Measurements from ENCODE around the gene GPR31.
"Not testable (repeated sequence)": the region's sequence is repeated elsewhere in the genome, so short reads cannot be mapped to it uniquely, and the experiment has no call there.

GPR31 gene

GRCh38 chr6:167157863-167158262 is at the start of gene GPR31:
GPR31 (minus strand) TSS chr6:167157980; CDS start chr6:167157831, 149 bp downstream.
- H3K27me3 Mint-ChIP-seq, result peaks cover 3% of the 10 kb centered on the region
- H3K4me1 Mint-ChIP-seq (ENCODE audit: low read depth), result peaks cover 33% of the 10 kb centered on the region
- intact Hi-C loops (cut with micrococcal nuclease), result no loop called here
- H3K4me3 Mint-ChIP-seq, result no peak within 1 kb of the TSS
- no peaks in the 10 kb centered on the region for H3K9me3 Mint-ChIP-seq
- peak within 1 kb of the TSS; percentile 51 for H3K27ac Mint-ChIP-seq
- H3K36me3 Mint-ChIP-seq (ENCODE audit: low read depth), result no peaks in the 10 kb centered on the region

- no peaks in the 10 kb centered on the region for H3K36me3 Mint-ChIP-seq (ENCODE audit: low read depth)
- peaks cover 3% of the 10 kb centered on the region for H3K27me3 Mint-ChIP-seq
- no peak overlapping the region for H3K27ac Mint-ChIP-seq
- H3K4me3 Mint-ChIP-seq, result no peak overlapping the region
- intact Hi-C loops (cut with micrococcal nuclease), result no loop called here
- peaks cover 7% of the 10 kb centered on the region for H3K4me1 Mint-ChIP-seq (ENCODE audit: low read depth)
- no peaks in the 10 kb centered on the region for H3K9me3 Mint-ChIP-seq
Measured at GRCh38 chr6:167207527-167207926, 49.7 kb upstream of the GPR31 start.

- intact Hi-C loops (cut with micrococcal nuclease); H3K4me3 Mint-ChIP-seq; H3K9me3 Mint-ChIP-seq; H3K36me3 Mint-ChIP-seq (ENCODE audit: low read depth); H3K27ac Mint-ChIP-seq; H3K27me3 Mint-ChIP-seq; H3K4me1 Mint-ChIP-seq (ENCODE audit: low read depth): not testable (repeated sequence)
Measured at GRCh38 chr6:167205316-167205715, 47.5 kb upstream of the GPR31 start.

GRCh38 chr6:167204059-167204348 is 46.2 kb upstream of the GPR31 start:
- intact Hi-C loops (cut with micrococcal nuclease); H3K4me3 Mint-ChIP-seq: not testable (repeated sequence)

GRCh38 chr6:167203261-167204058 is 45.7 kb upstream of the GPR31 start:
- H3K36me3 Mint-ChIP-seq (ENCODE audit: low read depth); H3K4me1 Mint-ChIP-seq (ENCODE audit: low read depth); H3K4me3 Mint-ChIP-seq; H3K27ac Mint-ChIP-seq; H3K9me3 Mint-ChIP-seq; intact Hi-C loops (cut with micrococcal nuclease); H3K27me3 Mint-ChIP-seq: not testable (repeated sequence)

More at GRCh38 chr6:167204059-167204348, 46.2 kb upstream of the GPR31 start:
- H3K9me3 Mint-ChIP-seq; H3K36me3 Mint-ChIP-seq (ENCODE audit: low read depth); H3K4me1 Mint-ChIP-seq (ENCODE audit: low read depth); H3K27me3 Mint-ChIP-seq; H3K27ac Mint-ChIP-seq: not testable (repeated sequence)

- H3K4me3 Mint-ChIP-seq; H3K36me3 Mint-ChIP-seq (ENCODE audit: low read depth); intact Hi-C loops (cut with micrococcal nuclease); H3K27me3 Mint-ChIP-seq; H3K9me3 Mint-ChIP-seq; H3K4me1 Mint-ChIP-seq (ENCODE audit: low read depth); H3K27ac Mint-ChIP-seq: not testable (repeated sequence)
Measured at GRCh38 chr6:167202613-167203012, 44.8 kb upstream of the GPR31 start.

- Mint-ChIP-seq H3K36me3 (ENCODE audit: low read depth) (no peaks in the 10 kb centered on the region), H3K4me1 (ENCODE audit: low read depth) (no peaks in the 10 kb centered on the region), H3K4me3 (no peak overlapping the region), H3K9me3 (no peaks in the 10 kb centered on the region), H3K27ac (no peak overlapping the region), H3K27me3 (peaks cover 13% of the 10 kb centered on the region)
- intact Hi-C loops (cut with micrococcal nuclease), result no loop called here
Measured at GRCh38 chr6:167200806-167201205, 43.0 kb upstream of the GPR31 start.

- intact Hi-C loops (cut with micrococcal nuclease), result loop anchor here (10.0 kb wide), 1 partner anchor 169 kb away; no protein-coding TSS in a partner anchor
Measured at GRCh38 chr6:167195941-167196610, 38.3 kb upstream of the GPR31 start.

GRCh38 chr6:167193515-167194125 is 35.8 kb upstream of the GPR31 start:
- H3K4me1 Mint-ChIP-seq (ENCODE audit: low read depth); H3K27ac Mint-ChIP-seq; H3K36me3 Mint-ChIP-seq (ENCODE audit: low read depth); H3K9me3 Mint-ChIP-seq; H3K4me3 Mint-ChIP-seq: not testable (repeated sequence)
- H3K27me3 Mint-ChIP-seq, result peaks cover 20% of the 10 kb centered on the region
- intact Hi-C loops (cut with micrococcal nuclease), result loop anchor here (10.0 kb wide), 1 partner anchor 171 kb away; no protein-coding TSS in a partner anchor

More at GRCh38 chr6:167195941-167196610, 38.3 kb upstream of the GPR31 start:
- H3K4me3 Mint-ChIP-seq; H3K27ac Mint-ChIP-seq; H3K36me3 Mint-ChIP-seq (ENCODE audit: low read depth); H3K4me1 Mint-ChIP-seq (ENCODE audit: low read depth); H3K9me3 Mint-ChIP-seq: not testable (repeated sequence)
- peaks cover 15% of the 10 kb centered on the region for H3K27me3 Mint-ChIP-seq

GRCh38 chr6:167191043-167191583 is 33.3 kb upstream of the GPR31 start:
- H3K27me3 Mint-ChIP-seq; H3K27ac Mint-ChIP-seq; H3K4me1 Mint-ChIP-seq (ENCODE audit: low read depth); H3K4me3 Mint-ChIP-seq; H3K36me3 Mint-ChIP-seq (ENCODE audit: low read depth); H3K9me3 Mint-ChIP-seq: not testable (repeated sequence)
- intact Hi-C loops (cut with micrococcal nuclease), result loop anchor here (10.0 kb wide), 1 partner anchor 174 kb away; no protein-coding TSS in a partner anchor

GRCh38 chr6:167187275-167187674 is 29.5 kb upstream of the GPR31 start:
- H3K4me1 Mint-ChIP-seq (ENCODE audit: low read depth); H3K36me3 Mint-ChIP-seq (ENCODE audit: low read depth); H3K27ac Mint-ChIP-seq; H3K27me3 Mint-ChIP-seq; H3K9me3 Mint-ChIP-seq; H3K4me3 Mint-ChIP-seq; intact Hi-C loops (cut with micrococcal nuclease): not testable (repeated sequence)

GRCh38 chr6:167185101-167185500 is 27.3 kb upstream of the GPR31 start:
- H3K9me3 Mint-ChIP-seq; H3K27ac Mint-ChIP-seq; intact Hi-C loops (cut with micrococcal nuclease); H3K4me3 Mint-ChIP-seq; H3K36me3 Mint-ChIP-seq (ENCODE audit: low read depth); H3K4me1 Mint-ChIP-seq (ENCODE audit: low read depth); H3K27me3 Mint-ChIP-seq: not testable (repeated sequence)

- H3K4me3 Mint-ChIP-seq; H3K4me1 Mint-ChIP-seq (ENCODE audit: low read depth); H3K36me3 Mint-ChIP-seq (ENCODE audit: low read depth); H3K27me3 Mint-ChIP-seq; intact Hi-C loops (cut with micrococcal nuclease); H3K9me3 Mint-ChIP-seq; H3K27ac Mint-ChIP-seq: not testable (repeated sequence)
Measured at GRCh38 chr6:167182913-167183314, 25.1 kb upstream of the GPR31 start.

GRCh38 chr6:167181351-167181750 is 23.6 kb upstream of the GPR31 start:
- H3K4me3 Mint-ChIP-seq; H3K27ac Mint-ChIP-seq; H3K9me3 Mint-ChIP-seq; H3K36me3 Mint-ChIP-seq (ENCODE audit: low read depth); H3K27me3 Mint-ChIP-seq; intact Hi-C loops (cut with micrococcal nuclease); H3K4me1 Mint-ChIP-seq (ENCODE audit: low read depth): not testable (repeated sequence)

All from dendritic cell treated with granulocyte-macrophage colony-stimulating factor and Interleukin-4, amounts not matched to agents 40 ng/mL and 50 ng/mL, for 4 days (primary cell).